Stomach (tissue), 4 donors: ENCODE results near the gene C1orf52.

Experiments used
- CTCF ChIP-seq, 7 experiments: fragments of 450-650 bp in 4 of 7; fragments of 200-600 bp in 3 of 7; sonication (generic) in 3 of 7; IDR thresholded peaks; one replicate each; pipeline ENCODE4 v1.5.1; 2016 to 2019; ENCODE audit warnings: antibody characterized with exemption in 7 of 7, control low read depth in 2 of 7, mild to moderate bottlenecking in 1 of 7
- EP300 ChIP-seq: sonication (generic); formaldehyde crosslinking; IDR thresholded peaks from one replicate; pipeline ENCODE4 v1.6.1; 2017; ENCODE audit warnings: antibody characterized with exemption
- POLR2A ChIP-seq, 4 donors: fragments of 450-650 bp; IDR thresholded peaks; one replicate each; pipeline ENCODE4 v1.6.1; 2016; ENCODE audit warnings: antibody characterized with exemption in 4 of 4, control low read depth in 2 of 4, mild to moderate bottlenecking in 1 of 4, moderate library complexity in 1 of 4
- POLR2AphosphoS5 ChIP-seq, 3 donors: sonication (generic); formaldehyde crosslinking; IDR thresholded peaks; one replicate each; pipeline ENCODE4 v1.6.1; 2016; ENCODE audit warnings: antibody characterized with exemption in 3 of 3

- TF ChIP-seq CTCF (IDR thresholded peaks at IDR 0.05): no peak
- no peak for TF ChIP-seq POLR2A (IDR thresholded peaks at IDR 0.05)
- TF ChIP-seq EP300: no peak
- no peak for TF ChIP-seq POLR2AphosphoS5 (IDR thresholded peaks at IDR 0.05)
These were observed 14.0 kb downstream of the C1orf52 start for GRCh38 chr1:85245456-85245855.
